GM21529 (cell line): Measurements from ENCODE around the gene SPEM3.

ENCODE experiments used
- ATAC-seq: cut with Tn5 transposase; IDR thresholded peaks from one replicate; pipeline ENCODE4 v1.9.1; 2021; ENCODE audit not compliant: unreplicated experiment

SPEM3 gene

DNA sequence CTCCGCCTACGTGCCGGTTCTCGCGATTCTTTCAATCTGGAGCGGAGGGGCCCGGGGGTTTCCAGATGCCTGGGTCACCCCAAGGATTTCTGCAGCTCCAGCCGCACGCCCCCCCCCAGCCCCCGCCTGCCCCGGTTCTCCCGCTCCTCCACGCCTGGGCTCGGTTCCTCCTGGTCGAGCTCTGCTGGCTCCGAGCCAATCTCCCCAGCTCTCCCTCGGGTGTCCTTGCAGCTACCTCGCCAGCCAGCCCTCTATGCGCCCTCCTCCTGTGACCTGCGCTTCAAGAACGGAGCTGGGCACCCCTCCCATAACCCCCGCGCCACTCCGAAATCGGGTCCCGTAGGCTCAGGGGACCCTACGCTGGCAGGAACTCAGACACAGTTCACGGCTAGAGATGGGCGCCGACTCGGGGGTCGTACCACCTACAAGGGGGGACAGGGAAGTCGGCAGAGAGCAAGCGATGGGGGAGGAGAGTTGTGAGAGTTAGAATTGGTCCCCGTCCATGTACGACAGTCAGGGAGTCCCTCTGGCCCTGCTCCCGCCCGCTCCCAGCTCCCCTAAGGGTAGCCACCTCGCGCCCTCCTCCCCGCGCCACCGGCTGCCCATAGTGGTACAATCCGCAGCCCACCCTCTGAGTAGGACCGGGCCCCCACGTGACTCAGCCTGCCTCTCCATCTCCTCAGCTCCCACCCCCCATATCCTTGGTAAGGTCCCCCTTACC is 11.6 kb downstream of the SPEM3 start:
- ATAC-seq, result no peak

- ATAC-seq, result no peak
These were observed 12.2 kb downstream of the SPEM3 start for GRCh38 chr17:7440834-7441195.

GRCh38 chr17:7441266-7441665 is 12.6 kb downstream of the SPEM3 start:
- no peak for ATAC-seq

- no peak for ATAC-seq
These were observed 13.5 kb downstream of the SPEM3 start for GRCh38 chr17:7442142-7442541.

- ATAC-seq, result no peak
These were observed 15.1 kb downstream of the SPEM3 start for GRCh38 chr17:7443499-7444485.

DNA sequence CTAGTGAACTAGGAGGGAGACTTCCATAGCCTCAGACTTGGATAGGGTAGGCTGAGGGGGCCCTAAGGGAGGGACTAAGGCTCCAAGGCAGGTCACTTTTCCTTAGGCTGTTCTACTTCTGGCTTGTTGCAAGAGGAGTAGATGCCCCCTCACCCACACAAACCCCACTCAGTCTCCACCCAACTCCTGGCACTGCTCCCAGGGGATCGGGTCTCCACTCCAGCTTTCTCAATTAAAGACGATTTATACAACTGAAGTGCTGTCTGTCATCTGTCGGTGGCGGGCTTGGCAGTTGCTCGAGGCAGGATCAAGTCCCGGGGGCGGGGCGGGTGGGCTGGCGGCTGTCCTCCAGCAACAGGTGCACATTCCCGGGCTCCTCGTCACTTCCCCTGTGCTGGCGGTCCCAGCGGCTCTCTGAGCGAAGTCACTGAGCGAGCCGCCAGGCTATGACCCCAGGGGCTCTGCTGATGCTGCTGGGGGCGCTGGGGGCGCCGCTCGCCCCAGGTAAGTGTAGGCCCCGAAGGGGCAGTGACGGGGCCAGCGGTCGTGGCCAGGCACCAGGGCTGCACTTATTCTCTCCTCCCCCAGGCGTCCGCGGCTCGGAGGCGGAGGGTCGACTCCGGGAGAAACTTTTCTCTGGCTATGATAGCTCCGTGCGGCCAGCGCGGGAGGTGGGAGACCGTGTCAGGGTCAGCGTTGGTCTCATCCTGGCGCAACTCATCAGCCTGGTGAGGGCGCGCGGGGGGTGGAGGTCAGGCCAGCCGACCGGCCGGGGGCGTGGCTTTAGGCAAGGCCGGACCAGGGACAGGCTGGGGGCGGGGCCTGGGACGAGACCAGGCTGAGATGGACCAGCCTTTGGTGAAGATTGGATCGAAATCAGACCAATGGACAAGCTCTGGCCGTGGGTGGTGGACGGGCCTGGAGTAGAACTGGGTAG is 16.3 kb downstream of the SPEM3 start, which contains the start of gene CHRNB1:
Gene CHRNB1 (plus strand): TSS at position 380 of the 937 bp plus-strand sequence. CDS start 67 bp downstream, at position 447.
- no peak for ATAC-seq

DNA sequence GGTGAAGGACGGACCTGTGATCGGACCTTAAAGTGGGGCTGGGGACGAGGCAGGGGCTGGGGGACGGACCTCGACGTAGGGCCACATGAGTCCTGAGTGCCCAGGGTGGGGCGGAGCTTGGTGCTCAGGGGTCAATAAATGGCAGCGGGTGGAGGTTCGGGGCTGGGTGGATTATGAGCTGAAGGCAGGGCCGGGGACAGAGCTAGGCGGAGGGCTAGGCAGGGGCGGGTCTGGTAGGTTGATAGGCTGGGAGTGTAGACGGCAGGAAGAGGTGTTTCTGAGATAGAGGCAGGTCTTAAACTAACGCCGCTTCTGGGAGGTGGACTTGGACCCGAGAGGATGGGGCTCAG is 16.9 kb downstream of the SPEM3 start:
- no peak for ATAC-seq

- no peak for ATAC-seq
These were observed 19.8 kb downstream of the SPEM3 start for GRCh38 chr17:7448461-7448860.

- no peak for ATAC-seq
These were observed 31.4 kb downstream of the SPEM3 start for GRCh38 chr17:7459961-7460545.

DNA sequence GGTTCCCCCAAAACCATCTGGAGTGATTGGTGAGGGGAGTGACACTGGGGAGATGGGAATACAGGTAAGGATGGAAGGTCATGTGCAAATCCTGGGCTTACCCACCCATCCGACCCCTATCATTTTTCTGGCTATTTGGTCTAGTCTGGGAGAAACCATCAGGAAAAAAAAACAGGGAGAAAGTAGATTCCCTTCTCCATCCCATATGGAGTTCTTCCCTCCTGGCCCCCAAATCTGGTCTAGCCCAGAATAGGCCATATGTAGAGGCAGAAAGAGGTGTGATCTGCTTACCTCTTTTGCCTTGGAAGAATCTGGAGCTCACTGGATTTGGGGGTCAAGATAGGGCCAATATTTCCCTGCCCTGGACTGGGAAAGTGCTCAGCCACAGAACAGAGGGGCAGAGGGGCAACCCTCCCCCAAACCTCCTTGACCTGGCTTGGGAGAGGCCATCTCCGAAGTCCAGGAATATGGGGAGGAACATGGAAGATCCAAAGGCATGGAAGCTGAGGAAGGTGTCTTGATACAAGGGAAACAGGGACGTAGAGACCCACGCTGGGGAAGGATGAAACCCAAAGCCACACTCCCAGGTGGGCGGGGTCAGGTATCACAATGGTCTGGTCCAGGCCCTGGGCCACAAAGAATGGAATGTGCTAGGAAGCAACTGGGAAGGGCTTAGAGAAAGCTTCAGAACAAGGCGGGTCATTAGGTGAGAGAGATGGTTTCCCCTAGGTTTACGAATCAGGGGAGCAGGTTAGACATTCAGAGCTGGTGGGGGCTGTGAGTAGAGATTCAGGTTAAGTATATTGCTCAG is 32.4 kb downstream of the SPEM3 start:
- ATAC-seq, result no peak

DNA sequence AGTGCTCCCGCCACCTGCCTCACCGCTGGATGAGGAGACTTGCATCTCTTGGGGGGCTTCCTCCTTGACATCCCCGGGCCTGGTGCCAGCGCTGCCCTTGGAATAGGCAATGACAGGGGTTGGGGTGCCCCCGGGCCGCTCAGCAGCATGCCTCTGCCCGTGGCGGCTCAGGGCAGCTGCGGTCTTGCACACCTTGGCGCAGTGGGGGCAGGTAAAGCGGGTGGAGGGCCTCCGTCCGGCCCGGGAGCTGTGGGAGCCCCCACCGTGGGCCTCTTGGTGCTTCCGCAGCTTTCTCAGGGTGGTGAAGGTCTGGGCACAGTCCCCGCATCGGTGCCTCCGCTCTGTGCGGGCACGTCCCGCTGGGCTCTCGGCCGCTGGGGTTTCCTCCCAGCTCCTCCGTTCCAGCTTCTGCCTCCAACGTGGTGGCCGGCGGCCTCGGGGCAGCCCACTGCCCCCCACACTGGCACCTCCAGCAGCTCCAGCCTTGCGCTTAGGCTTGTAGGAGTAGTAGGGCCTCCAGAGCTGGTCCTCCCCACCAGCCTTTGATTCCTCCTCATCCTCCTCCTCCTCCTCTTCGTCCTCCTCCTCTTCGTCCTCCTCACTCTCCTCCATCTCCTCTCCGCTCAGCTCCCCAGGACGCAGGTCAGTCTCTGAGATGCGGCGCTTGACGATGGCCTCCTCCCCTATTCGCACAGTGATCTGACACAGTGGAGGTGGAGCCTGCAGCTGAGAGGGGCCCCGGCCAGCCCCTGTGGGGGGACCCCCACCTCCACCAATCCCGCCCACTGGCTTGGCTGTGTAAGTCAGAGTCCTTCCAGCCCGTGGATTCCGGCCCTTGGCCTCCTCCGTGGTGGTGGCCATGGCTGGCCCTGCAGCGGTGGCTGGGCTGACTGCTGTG is 34.1 kb downstream of the SPEM3 start:
- no peak for ATAC-seq

- no peak for ATAC-seq
These were observed 34.8 kb downstream of the SPEM3 start for GRCh38 chr17:7463372-7463846.

GRCh38 chr17:7464081-7464480 is 35.4 kb downstream of the SPEM3 start:
- ATAC-seq, result no peak

DNA sequence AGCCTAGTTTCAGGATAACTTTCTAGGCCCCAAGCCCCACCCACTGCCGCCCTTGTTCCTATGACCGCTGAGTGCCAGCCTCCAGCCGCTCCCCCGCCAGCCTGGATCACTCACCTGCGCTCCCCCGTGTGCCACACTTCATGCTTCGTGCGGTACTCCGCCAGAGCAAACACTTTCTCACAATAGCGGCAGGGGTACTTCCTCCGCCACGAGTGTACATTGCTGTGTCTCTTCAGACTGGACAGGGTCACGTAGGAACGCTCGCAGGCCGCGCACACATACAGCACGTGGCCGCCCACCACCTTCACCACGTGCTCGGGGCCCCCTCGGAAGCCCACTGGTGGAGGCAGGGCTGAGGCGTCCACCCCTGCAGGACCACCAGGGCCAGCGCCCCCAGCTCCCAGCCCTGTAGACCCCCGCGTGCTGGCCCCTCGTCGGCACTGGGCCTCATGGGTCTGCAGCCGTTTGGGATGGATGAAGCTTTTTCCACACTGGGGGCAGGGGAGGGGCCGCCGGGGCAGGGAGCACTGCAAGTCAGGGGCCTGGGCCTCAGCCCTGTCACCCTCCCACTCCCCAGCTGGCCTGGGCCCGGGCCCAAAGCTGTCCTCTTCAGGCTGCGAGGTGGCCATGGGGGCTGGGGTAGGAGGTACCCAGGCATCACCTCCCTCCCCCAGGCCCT is 37.1 kb downstream of the SPEM3 start:
- no peak for ATAC-seq

DNA sequence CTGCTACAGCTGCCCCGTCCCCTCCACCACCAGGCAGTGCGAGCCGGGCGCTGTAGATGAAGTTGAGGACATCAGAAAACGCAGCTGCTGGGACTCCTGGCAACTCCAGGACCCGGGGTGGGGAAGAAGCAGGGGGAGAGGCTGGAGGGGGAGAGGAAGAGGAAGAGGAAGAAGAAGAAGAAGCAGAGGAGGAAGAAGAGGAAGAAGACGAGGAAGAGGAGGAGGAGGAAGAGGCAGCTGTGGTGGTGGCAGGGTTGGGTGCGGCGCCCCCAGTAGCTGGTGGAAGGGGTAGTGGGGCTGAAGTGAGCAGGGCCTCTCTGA is 37.6 kb downstream of the SPEM3 start:
- no peak for ATAC-seq

DNA sequence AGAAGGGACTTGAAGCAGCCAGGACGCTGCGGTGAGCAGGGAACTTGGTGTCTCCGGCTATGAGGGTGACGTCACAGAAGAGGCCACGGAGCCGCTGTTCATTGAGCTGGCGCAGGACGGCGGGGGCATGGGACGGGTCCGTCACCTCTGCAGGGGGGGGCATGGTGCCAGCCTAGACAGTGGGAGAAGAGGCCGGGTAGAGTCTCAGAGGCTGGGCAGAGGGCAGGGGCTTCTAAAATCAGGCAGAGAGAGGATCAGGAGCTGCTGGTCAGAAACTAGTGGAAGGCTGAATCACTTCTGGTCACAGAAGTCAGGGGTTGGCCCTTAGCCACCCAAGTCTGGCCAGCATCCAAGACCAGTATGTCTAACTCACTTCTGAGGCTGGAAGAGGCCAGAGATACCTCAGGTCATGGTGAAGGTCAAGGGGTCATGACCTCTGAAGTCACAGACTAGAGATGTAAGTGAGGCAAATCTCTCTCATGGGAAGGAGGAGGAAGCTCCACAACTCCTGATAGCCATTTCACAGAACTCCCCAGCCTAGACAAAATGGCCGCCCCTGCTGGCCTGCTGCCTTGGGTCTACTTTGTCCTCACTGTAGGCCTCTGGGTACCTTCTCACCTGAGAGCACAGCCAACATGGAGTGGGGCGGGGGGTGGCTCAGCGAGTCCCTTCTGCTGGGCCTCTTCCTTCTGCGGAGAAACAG is 38.1 kb downstream of the SPEM3 start:
- no peak for ATAC-seq

- no peak for ATAC-seq
These were observed 38.8 kb downstream of the SPEM3 start for GRCh38 chr17:7467498-7467897.

GRCh38 chr17:7468290-7468689 is 39.6 kb downstream of the SPEM3 start:
- ATAC-seq, result no peak
